ENCODE data around the gene TMEM63B.
"Not testable (repeated sequence)": the region's sequence is repeated elsewhere in the genome, so short reads cannot be mapped to it uniquely, and the experiment has no call there.

Gene TMEM63B

GRCh38 chr6:44196351-44196750 lies 69.0 kb downstream of the TMEM63B start:
- H3K36me3 ChIP-seq (replicated peaks); DNase-seq (ENCODE audit: low spot score in 2 of 2); H3K4me1 ChIP-seq; H3K9me3 ChIP-seq; in situ Hi-C loops (cut with MboI; ENCODE audit: low sequenced_read_pairs); H3K27me3 ChIP-seq (ENCODE audit: low read depth); H3K4me3 ChIP-seq: not testable (repeated sequence)

DNA sequence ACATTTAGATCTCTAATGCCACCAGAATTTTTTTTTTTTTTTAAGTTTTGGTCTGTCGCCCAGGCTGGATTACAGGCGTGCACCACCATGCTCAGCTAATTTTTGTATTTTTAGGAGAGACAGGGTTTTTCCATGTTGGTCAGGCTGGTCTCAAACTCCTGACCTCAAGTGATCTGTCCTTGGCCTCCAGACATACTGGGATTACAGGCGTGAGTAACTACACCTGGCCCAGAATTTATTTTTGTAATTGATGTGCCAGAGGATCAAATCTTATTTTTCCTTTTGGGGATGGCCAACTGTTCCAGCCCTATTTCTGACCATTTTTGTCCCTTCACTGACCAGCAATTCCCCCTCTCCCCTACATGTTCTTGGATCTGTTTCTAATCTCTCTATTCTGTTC lies 71.3 kb downstream of the TMEM63B start:
- Histone ChIP-seq H3K9me3 (no peaks in the 10 kb centered on the region), H3K27me3 (ENCODE audit: low read depth) (no peaks in the 10 kb centered on the region), H3K4me3 (no peak overlapping the region), H3K36me3 (replicated peaks) (no peaks in the 10 kb centered on the region), H3K4me1 (peaks cover 5% of the 10 kb centered on the region; the same call in 1 of the 2 replicates)
- DNase-seq (ENCODE audit: low spot score in 2 of 2) = no peak
- in situ Hi-C loops (cut with MboI; ENCODE audit: low sequenced_read_pairs) = no loop called here

- Histone ChIP-seq H3K4me3 (no peak overlapping the region), H3K4me1 (peaks cover 5% of the 10 kb centered on the region; the same call in 1 of the 2 replicates), H3K36me3 (replicated peaks) (no peaks in the 10 kb centered on the region), H3K27me3 (ENCODE audit: low read depth) (no peaks in the 10 kb centered on the region), H3K9me3 (no peaks in the 10 kb centered on the region)
- no peak for DNase-seq (ENCODE audit: low spot score in 2 of 2)
- in situ Hi-C loops (cut with MboI; ENCODE audit: low sequenced_read_pairs) = no loop called here
Observed at GRCh38 chr6:44199883-44200282, 72.5 kb downstream of the TMEM63B start.

DNA sequence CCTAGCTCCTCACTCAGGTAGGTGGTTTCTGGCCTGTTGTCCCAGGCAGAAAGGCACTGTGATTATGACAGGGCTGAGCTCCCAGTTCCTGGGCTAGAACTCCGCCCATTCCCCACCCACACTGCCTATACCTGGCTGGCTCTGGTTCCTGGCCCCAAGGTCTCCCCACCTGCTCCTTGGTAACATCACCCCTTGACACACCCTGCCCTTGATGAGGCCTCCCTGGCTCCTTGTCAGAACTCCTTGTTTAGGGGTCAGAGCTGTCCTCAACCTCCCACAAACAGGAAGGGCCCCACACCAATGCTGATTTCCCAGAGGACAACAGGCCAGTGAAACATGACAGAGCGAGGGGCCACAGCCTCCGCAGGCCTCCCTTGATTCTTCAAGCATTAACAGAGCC lies 73.8 kb downstream of the TMEM63B start:
- H3K9me3 ChIP-seq = no peaks in the 10 kb centered on the region
- in situ Hi-C loops (cut with MboI; ENCODE audit: low sequenced_read_pairs) = no loop called here
- H3K4me1 ChIP-seq = peaks cover 5% of the 10 kb centered on the region; the same call in 1 of the 2 replicates
- no peak for DNase-seq (ENCODE audit: low spot score in 2 of 2)
- H3K4me3 ChIP-seq = no peak overlapping the region
- no peaks in the 10 kb centered on the region for H3K27me3 ChIP-seq (ENCODE audit: low read depth)
- H3K36me3 ChIP-seq (replicated peaks) = no peaks in the 10 kb centered on the region

GRCh38 chr6:44201638-44202303 lies 74.4 kb downstream of the TMEM63B start:
- no peaks in the 10 kb centered on the region for H3K27me3 ChIP-seq (ENCODE audit: low read depth)
- no peaks in the 10 kb centered on the region for H3K36me3 ChIP-seq (replicated peaks)
- no peak for DNase-seq (ENCODE audit: low spot score in 2 of 2)
- H3K4me1 ChIP-seq = peaks cover 10% of the 10 kb centered on the region
- H3K9me3 ChIP-seq = no peaks in the 10 kb centered on the region
- no peak overlapping the region for H3K4me3 ChIP-seq
- in situ Hi-C loops (cut with MboI; ENCODE audit: low sequenced_read_pairs) = no loop called here

DNA sequence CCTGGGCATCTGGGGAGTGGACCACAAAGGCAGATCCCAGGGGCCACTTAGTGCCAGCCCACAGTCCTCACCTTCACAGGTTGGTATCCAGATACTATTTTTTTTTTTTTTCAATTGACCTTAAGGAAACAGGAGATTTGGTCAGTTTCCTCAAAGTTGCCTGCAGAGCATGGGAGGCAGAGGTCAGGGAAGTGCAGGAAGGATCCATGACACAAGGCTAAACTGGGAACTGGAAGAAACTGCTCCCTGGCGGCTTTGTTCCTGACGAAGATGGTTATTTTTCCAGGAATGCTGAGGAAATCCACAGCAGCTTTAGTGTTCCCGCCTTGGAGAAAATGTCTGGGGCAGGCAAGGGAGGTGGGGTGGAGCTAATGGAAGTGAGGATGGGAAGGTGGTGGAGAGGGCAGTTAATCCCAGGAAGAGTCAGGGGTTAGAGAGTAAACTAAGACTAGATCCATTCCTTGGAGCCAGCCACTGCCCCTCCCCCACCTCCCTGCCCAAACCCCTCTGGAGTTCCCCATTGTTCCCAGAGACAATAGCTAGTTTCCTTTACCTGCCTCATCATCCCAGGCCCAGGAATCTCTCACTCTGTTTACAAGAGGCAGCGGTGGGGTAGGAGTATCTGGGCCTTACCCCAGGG lies 75.1 kb downstream of the TMEM63B start:
- H3K4me1 ChIP-seq = peaks cover 11% of the 10 kb centered on the region
- in situ Hi-C loops (cut with MboI; ENCODE audit: low sequenced_read_pairs) = no loop called here
- peak in 1 of 2 experiments; percentile 33 for DNase-seq (ENCODE audit: low spot score in 2 of 2)
- no peaks in the 10 kb centered on the region for H3K27me3 ChIP-seq (ENCODE audit: low read depth)
- no peaks in the 10 kb centered on the region for H3K9me3 ChIP-seq
- no peak overlapping the region for H3K4me3 ChIP-seq
- no peaks in the 10 kb centered on the region for H3K36me3 ChIP-seq (replicated peaks)

- Histone ChIP-seq H3K9me3 (no peaks in the 10 kb centered on the region), H3K27me3 (ENCODE audit: low read depth) (no peaks in the 10 kb centered on the region), H3K4me1 (peaks cover 11% of the 10 kb centered on the region), H3K4me3 (no peak overlapping the region), H3K36me3 (replicated peaks) (no peaks in the 10 kb centered on the region)
- in situ Hi-C loops (cut with MboI; ENCODE audit: low sequenced_read_pairs) = no loop called here
- no peak for DNase-seq (ENCODE audit: low spot score in 2 of 2)
Observed at GRCh38 chr6:44202972-44203750, 75.8 kb downstream of the TMEM63B start.

DNA sequence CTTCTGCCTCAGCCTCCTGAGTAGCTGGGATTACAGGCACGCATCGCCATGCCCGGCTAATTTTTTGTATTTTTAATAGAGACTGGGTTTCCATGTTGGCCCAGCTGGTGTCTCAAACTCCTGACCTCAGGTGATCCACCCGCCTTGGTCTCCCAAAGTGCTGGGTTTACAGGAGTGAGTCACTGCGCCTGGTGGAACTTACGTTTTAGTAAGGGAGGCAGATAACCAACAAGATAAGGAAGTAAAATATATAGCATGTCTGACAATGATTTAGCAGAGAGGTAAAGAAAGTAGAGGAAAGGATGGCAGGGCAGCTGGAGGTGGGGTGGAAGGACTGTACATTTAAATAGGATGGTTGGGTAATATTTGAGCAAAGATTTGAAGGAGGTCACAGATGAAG lies 76.6 kb downstream of the TMEM63B start:
- DNase-seq (ENCODE audit: low spot score in 2 of 2) = no peak
- in situ Hi-C loops (cut with MboI; ENCODE audit: low sequenced_read_pairs) = no loop called here
- H3K27me3 ChIP-seq (ENCODE audit: low read depth) = no peaks in the 10 kb centered on the region
- H3K36me3 ChIP-seq (replicated peaks) = no peaks in the 10 kb centered on the region
- H3K4me3 ChIP-seq = no peak overlapping the region
- peaks cover 11% of the 10 kb centered on the region for H3K4me1 ChIP-seq
- H3K9me3 ChIP-seq = no peaks in the 10 kb centered on the region
